ENCODE measurements around the gene AGAP1.

AGAP1 gene

GRCh38 chr2:235917506-235917905, 423.7 kb downstream of the AGAP1 start:
- no peak for DNase-seq (ENCODE audit: low read depth)
- no peak overlapping the region for H3K4me3 ChIP-seq (ENCODE audit: low read depth, low read length)
- no peak for TF ChIP-seq CTCF (IDR thresholded peaks at IDR 0.05; ENCODE audit: insufficient read depth, low read depth, low read length, missing control alignments)

- DNase-seq (ENCODE audit: low read depth) = no peak
- TF ChIP-seq CTCF (IDR thresholded peaks at IDR 0.05; ENCODE audit: insufficient read depth, low read depth, low read length, missing control alignments) = no peak
- H3K4me3 ChIP-seq (ENCODE audit: low read depth, low read length) = no peak overlapping the region
Observed at GRCh38 chr2:235918876-235919275, 425.0 kb downstream of the AGAP1 start.

- DNase-seq (ENCODE audit: low read depth) = no peak
- no peak for TF ChIP-seq CTCF (IDR thresholded peaks at IDR 0.05; ENCODE audit: insufficient read depth, low read depth, low read length, missing control alignments)
Observed at GRCh38 chr2:235920216-235920865, 426.5 kb downstream of the AGAP1 start.

GRCh38 chr2:235921508-235922191, 427.8 kb downstream of the AGAP1 start:
- no peak overlapping the region for H3K4me3 ChIP-seq (ENCODE audit: low read depth, low read length)
- DNase-seq (ENCODE audit: low read depth) = no peak
- no peak for TF ChIP-seq CTCF (IDR thresholded peaks at IDR 0.05; ENCODE audit: insufficient read depth, low read depth, low read length, missing control alignments)

More at GRCh38 chr2:235920216-235920865, 426.5 kb downstream of the AGAP1 start:
- no peak overlapping the region for H3K4me3 ChIP-seq (ENCODE audit: low read depth, low read length)

- DNase-seq (ENCODE audit: low read depth) = no peak
Observed at GRCh38 chr2:235922839-235923238, 429.0 kb downstream of the AGAP1 start.

DNA sequence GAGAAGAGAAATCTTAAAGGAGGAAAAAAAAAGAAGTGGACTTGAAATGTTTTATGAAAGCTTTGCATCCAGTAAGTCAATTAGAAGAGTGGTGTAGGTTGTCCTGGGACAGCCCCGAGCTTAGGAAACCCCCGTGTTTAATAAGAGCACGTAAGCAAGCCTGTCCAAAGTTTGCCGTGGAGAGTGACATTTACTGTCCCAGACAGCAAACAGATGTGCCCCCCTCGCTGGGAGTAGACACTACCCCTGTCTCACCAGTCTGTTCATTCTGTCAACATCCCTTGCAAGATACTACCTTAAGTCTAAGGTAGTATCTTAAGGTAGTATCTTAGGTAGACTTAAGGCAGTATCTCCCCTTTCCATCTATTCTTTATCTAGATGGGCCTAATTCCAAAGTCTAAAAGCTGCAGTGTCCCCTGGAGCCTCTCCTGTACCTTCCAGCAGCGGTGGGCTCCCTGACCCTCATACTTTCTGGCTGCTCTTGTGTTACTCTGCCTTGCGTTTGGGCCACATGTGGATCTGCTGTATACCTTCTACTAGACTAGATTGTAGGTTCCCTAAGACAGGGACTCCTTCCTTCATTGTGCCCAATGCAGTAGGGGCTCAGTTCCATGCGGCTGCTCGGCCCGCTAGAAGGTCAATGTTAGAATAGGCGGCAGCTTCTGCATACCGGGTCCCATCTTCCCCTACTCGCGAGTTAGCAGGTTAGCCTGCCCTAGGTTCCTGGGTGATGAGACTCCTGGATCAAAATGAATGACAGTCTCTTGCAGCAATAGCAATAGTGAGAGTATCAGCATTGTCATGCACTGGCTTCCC, 430.2 kb downstream of the AGAP1 start:
- TF ChIP-seq CTCF (IDR thresholded peaks at IDR 0.05; ENCODE audit: insufficient read depth, low read depth, low read length, missing control alignments) = no peak
- no peak overlapping the region for H3K4me3 ChIP-seq (ENCODE audit: low read depth, low read length)
- DNase-seq (ENCODE audit: low read depth) = no peak

More at GRCh38 chr2:235922839-235923238, 429.0 kb downstream of the AGAP1 start:
- TF ChIP-seq CTCF (IDR thresholded peaks at IDR 0.05; ENCODE audit: insufficient read depth, low read depth, low read length, missing control alignments) = no peak
- no peak overlapping the region for H3K4me3 ChIP-seq (ENCODE audit: low read depth, low read length)

All from GM12865 (cell line).